ENCODE data around the gene HYAL2. TPM values are rescaled to one million over a fixed set of nuclear protein-coding genes. Genes with fewer than 3 reads are reported as not detected.

Gene HYAL2
- total RNA-seq, 1 donor from 2014 or later, result 123 TPM

GRCh38 chr3:50323614-50324199 lies 1.2 kb upstream of the HYAL2 start:
- TF ChIP-seq, protein P1, sequence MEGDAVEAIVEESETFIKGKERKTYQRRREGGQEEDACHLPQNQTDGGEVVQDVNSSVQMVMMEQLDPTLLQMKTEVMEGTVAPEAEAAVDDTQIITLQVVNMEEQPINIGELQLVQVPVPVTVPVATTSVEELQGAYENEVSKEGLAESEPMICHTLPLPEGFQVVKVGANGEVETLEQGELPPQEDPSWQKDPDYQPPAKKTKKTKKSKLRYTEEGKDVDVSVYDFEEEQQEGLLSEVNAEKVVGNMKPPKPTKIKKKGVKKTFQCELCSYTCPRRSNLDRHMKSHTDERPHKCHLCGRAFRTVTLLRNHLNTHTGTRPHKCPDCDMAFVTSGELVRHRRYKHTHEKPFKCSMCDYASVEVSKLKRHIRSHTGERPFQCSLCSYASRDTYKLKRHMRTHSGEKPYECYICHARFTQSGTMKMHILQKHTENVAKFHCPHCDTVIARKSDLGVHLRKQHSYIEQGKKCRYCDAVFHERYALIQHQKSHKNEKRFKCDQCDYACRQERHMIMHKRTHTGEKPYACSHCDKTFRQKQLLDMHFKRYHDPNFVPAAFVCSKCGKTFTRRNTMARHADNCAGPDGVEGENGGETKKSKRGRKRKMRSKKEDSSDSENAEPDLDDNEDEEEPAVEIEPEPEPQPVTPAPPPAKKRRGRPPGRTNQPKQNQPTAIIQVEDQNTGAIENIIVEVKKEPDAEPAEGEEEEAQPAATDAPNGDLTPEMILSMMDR (conservative IDR thresholded peaks at IDR 0.05; ENCODE audit: low read depth, low read length), result no peak
- no peak overlapping the region for H3K4me3 ChIP-seq (ENCODE audit: low read depth, low read length)
- DNase-seq (ENCODE audit: low read depth), result no peak

GRCh38 chr3:50323092-50323600 lies 601 bp upstream of the HYAL2 start:
- no peak for DNase-seq (ENCODE audit: low read depth)
- TF ChIP-seq, protein P1 (conservative IDR thresholded peaks at IDR 0.05; ENCODE audit: low read depth, low read length), result no peak
- H3K4me3 ChIP-seq (ENCODE audit: low read depth, low read length), result no peak overlapping the region

GRCh38 chr3:50322115-50322385 lies 495 bp downstream of the HYAL2 start:
- TF ChIP-seq, protein P1 (conservative IDR thresholded peaks at IDR 0.05; ENCODE audit: low read depth, low read length), result no peak
- DNase-seq (ENCODE audit: low read depth), result no peak
- peak overlapping the region; percentile 89 for H3K4me3 ChIP-seq (ENCODE audit: low read depth, low read length)

DNA sequence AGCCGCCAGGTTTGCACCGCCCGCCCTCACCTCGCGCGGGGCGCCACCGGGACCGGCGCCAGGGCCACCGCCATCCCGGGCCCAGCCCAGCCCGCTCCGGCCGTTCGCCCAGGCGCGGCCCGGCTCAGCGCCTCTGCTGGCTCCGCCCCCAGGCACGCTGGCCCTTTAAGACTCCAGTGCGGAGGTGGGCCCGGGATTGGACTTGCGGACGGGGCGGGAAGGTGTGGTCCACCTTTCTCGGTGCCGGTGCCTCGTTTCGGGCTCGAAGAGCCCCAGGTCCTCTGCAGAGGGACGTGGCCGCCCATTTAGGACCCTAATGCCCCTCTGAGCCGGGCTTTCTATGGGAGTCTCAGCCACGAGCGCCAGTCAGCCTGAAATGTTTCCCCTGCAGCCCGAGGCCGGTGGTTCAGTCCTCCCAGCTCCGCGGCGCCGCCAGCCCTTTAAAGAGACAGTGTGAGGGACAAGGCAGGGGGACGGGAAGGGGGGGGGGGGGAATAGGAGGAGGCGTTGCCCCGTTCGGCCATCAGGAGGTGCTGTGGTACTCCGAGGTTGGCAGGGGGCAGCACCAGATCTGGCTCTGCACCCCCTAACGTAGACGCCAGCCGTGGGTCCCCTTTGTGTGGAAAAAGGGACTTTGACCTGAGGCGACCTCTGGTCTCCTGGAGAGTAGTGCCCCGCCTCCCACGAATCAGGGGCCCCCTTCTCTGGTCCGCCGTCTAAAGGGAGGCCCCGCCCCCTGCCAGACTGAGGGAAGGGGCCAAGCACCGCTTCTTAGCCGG lies 1.0 kb downstream of the HYAL2 start:
- TF ChIP-seq, protein P1 (conservative IDR thresholded peaks at IDR 0.05; ENCODE audit: low read depth, low read length), result peak; percentile 57
- peak overlapping the region; percentile 89 for H3K4me3 ChIP-seq (ENCODE audit: low read depth, low read length)
- no peak for DNase-seq (ENCODE audit: low read depth)

DNA sequence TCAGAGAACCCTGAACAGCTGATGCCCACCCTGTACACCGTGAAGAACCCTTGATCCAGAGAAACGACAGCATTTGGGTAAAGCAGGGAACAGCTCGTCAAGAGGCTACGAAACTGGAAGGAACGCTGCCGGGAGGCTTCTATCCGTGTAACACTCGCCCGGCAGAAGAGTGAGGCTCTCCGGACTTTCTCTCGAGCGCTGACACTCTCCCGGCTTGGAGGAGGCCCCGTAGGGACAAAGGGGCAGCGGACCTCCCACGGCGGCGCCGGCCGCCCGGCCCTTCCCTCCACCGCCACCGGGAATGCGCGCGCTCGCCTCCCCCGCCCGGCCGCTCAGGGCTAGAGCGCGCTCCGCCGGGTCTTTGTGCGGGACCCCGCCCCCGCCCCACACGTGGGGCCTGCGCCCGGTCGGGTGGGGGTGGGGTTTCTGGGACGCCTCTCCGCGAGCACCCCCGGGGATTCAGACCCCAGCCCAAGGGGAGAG lies 1.7 kb downstream of the HYAL2 start:
- no peak for DNase-seq (ENCODE audit: low read depth)
- H3K4me3 ChIP-seq (ENCODE audit: low read depth, low read length), result peak overlapping the region; percentile 89
- TF ChIP-seq, protein P1 (conservative IDR thresholded peaks at IDR 0.05; ENCODE audit: low read depth, low read length), result no peak

DNA sequence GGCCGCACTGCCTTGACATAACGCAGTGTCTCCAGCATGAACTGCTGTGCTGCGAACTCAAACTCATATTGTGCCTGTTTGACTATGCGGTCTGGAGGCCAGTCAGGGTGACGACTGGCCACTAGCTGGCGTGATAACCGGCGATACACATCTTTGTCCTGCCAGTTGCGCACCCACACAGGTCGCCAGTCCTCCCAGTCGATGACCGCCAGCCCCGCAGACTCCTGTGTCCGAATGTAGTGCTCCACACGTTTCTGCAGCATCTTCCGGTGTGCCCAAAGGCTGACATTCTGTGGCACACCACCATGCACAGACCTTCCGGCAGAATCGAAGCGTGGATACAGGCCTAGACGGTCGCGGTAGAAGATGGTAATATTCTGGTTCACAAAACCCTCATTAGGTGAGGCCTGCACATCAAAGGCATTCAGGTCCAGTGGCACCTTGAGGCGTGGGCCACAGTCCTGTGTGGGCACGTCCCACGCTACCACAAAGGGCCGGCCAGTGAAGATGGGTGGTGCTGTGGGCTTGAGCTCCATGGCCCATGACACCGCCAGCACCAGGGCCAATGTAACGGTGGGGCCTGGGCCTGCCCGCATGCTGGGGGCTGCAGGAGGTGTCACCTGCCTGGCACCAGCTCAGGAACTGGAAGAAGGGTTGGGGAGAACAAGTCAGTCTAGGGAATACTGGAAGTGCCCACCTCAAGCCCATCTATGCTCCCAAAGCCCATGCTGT lies 2.5 kb downstream of the HYAL2 start:
- H3K4me3 ChIP-seq (ENCODE audit: low read depth, low read length), result peak overlapping the region; percentile 89
- TF ChIP-seq, protein P1 (conservative IDR thresholded peaks at IDR 0.05; ENCODE audit: low read depth, low read length), result no peak
- no peak for DNase-seq (ENCODE audit: low read depth)
